ENCODE results near the gene ANAPC4.

GRCh38 chr4:25443851-25444250 is 66.8 kb downstream of the ANAPC4 start:
- TF ChIP-seq CTCF (IDR thresholded peaks at IDR 0.05; ENCODE audit: poor library complexity, severe bottlenecking): no peak
- no peak for TF ChIP-seq EZH2 (IDR thresholded peaks at IDR 0.05; ENCODE audit: borderline replicate concordance, insufficient read depth, low read length, poor library complexity, severe bottlenecking)
- TF ChIP-seq SMC3 (conservative IDR thresholded peaks at IDR 0.05; ENCODE audit: poor library complexity): no peak
- TF ChIP-seq RAD21 (conservative IDR thresholded peaks at IDR 0.05): no peak
- TF ChIP-seq EP300 (conservative IDR thresholded peaks at IDR 0.05; ENCODE audit: poor library complexity, severe bottlenecking): no peak
- no peak for TF ChIP-seq TAF1 (IDR thresholded peaks at IDR 0.05; ENCODE audit: low read depth)
- TF ChIP-seq POLR2AphosphoS5 (IDR thresholded peaks at IDR 0.05): no peak
- TF ChIP-seq REST (IDR thresholded peaks at IDR 0.05; ENCODE audit: borderline replicate concordance): no peak

Measured in neural cell (in vitro differentiated cells).